K562 (cell line): ENCODE measurements around the gene JADE3. TPM values are rescaled to one million over a fixed set of nuclear protein-coding genes. Genes with fewer than 3 reads are reported as not detected.

Source experiments
- FUS ChIP-seq: fragments of 200-400 bp; formaldehyde crosslinking; optimal IDR thresholded peaks from 2 replicates; pipeline ENCODE3; 2017; ENCODE audit warnings: low read depth, low read length
- HNRNPH1 ChIP-seq: fragments of 200-400 bp; formaldehyde crosslinking; optimal IDR thresholded peaks from 2 replicates; pipeline ENCODE3; 2017; ENCODE audit warnings: low read depth, mild to moderate bottlenecking, low read length, moderate library complexity
- KLF10 ChIP-seq: fragments of 250-450 bp; sonication (Bioruptor Pico); IDR thresholded peaks from 2 replicates; pipeline ENCODE4 v1.6.1; 2021; ENCODE audit warnings: matching md5 sums
- MTA2 ChIP-seq: fragments of 450-650 bp; IDR thresholded peaks from 2 replicates; pipeline ENCODE4 v1.6.1; 2016; ENCODE audit warnings: low read depth
- RNF219 ChIP-seq: fragments of 250-450 bp; sonication (Bioruptor Pico); IDR thresholded peaks from 2 replicates; pipeline ENCODE4 v1.5.0; 2022; ENCODE audit warnings: mild to moderate bottlenecking
- SP1 ChIP-seq: sonication (generic); formaldehyde crosslinking; IDR thresholded peaks from 2 replicates; pipeline ENCODE4 v1.8.1; 2022; ENCODE audit warnings: mild to moderate bottlenecking, missing genetic modification reagents
- TAL1 ChIP-seq: fragments of 450-650 bp; IDR thresholded peaks from 2 replicates; pipeline ENCODE4 v1.6.1; 2016; ENCODE audit warnings: mild to moderate bottlenecking
- polyA plus RNA-seq, 8 experiments: library from polyadenylated mRNA; depleted of rRNA in 4 of 8; stranded (reverse) in 5 of 8; unstranded in 3 of 8; fragments of >200 nt; fragmentation: Nextera tagmentation in 2 of 8; fragmentation: Illumina TruSeq in 1 of 8; extraction: Ambion mirVana in 2 of 8; extraction: Trizol in 1 of 8; gene quantifications; 2 replicates each; pipeline versions ENCODE4 v1.2.1 to v1.2.3, GENCODE V29; 2011 to 2014; ENCODE audit warnings: inconsistent platforms in 1 of 8, missing spikeins in 1 of 8
- total RNA-seq, 7 experiments: library from RNA; depleted of rRNA in 6 of 7; stranded (reverse); fragments of >200 nt in 6 of 7; fragmentation: Illumina TruSeq in 2 of 7; extraction: Trizol in 2 of 7; gene quantifications; 2 replicates each; pipeline versions ENCODE4 v1.2.1 to v1.2.3, GENCODE V29; 2011 to 2021; ENCODE audit warnings: low replicate concordance in 1 of 7
- TF ChIP-seq, protein P1 (sequence below): fragments of 150-350 bp; conservative IDR thresholded peaks from 2 replicates; pipeline ENCODE4 v1.6.1; 2014; ENCODE audit warnings: low read length
- TF ChIP-seq, protein P2 (sequence below): fragments of 250-450 bp; sonication (Bioruptor Pico); IDR thresholded peaks from 2 replicates; pipeline ENCODE4 v1.4.0; 2020; ENCODE audit warnings: mild to moderate bottlenecking, moderate library complexity
- TF ChIP-seq, protein P3 (sequence below): fragments of 450-650 bp; IDR thresholded peaks from 2 replicates; pipeline ENCODE4 v1.6.1; 2017; ENCODE audit warnings: antibody characterized with exemption, mild to moderate bottlenecking

The JADE3 gene
- total and polyA plus RNA-seq, 9 of the 15 experiments (the other 6 are each of a cell fraction or from before 2014, with no cell fraction given), result 2.6 to 10.0 (median 7.0) TPM

GRCh38 chrX:46904626-46905025, 7.6 kb upstream of the JADE3 start (continued):
- TF ChIP-seq, protein P1, sequence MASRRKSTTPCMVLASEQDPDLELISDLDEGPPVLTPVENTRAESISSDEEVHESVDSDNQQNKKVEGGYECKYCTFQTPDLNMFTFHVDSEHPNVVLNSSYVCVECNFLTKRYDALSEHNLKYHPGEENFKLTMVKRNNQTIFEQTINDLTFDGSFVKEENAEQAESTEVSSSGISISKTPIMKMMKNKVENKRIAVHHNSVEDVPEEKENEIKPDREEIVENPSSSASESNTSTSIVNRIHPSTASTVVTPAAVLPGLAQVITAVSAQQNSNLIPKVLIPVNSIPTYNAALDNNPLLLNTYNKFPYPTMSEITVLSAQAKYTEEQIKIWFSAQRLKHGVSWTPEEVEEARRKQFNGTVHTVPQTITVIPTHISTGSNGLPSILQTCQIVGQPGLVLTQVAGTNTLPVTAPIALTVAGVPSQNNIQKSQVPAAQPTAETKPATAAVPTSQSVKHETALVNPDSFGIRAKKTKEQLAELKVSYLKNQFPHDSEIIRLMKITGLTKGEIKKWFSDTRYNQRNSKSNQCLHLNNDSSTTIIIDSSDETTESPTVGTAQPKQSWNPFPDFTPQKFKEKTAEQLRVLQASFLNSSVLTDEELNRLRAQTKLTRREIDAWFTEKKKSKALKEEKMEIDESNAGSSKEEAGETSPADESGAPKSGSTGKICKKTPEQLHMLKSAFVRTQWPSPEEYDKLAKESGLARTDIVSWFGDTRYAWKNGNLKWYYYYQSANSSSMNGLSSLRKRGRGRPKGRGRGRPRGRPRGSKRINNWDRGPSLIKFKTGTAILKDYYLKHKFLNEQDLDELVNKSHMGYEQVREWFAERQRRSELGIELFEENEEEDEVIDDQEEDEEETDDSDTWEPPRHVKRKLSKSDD, result no peak
- TF ChIP-seq SP1, result no peak
- no peak for TF ChIP-seq KLF10
- no peak for TF ChIP-seq TAL1
- TF ChIP-seq, protein P2, sequence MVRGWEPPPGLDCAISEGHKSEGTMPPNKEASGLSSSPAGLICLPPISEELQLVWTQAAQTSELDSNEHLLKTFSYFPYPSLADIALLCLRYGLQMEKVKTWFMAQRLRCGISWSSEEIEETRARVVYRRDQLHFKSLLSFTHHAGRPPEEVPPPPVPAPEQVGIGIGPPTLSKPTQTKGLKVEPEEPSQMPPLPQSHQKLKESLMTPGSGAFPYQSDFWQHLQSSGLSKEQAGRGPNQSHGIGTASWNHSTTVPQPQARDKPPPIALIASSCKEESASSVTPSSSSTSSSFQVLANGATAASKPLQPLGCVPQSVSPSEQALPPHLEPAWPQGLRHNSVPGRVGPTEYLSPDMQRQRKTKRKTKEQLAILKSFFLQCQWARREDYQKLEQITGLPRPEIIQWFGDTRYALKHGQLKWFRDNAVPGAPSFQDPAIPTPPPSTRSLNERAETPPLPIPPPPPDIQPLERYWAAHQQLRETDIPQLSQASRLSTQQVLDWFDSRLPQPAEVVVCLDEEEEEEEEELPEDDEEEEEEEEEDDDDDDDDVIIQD (CRISPR knock-in tag), result no peak
- TF ChIP-seq MTA2, result no peak
- TF ChIP-seq RNF219, result no peak
- no peak for TF ChIP-seq HNRNPH1
- TF ChIP-seq, protein P3, sequence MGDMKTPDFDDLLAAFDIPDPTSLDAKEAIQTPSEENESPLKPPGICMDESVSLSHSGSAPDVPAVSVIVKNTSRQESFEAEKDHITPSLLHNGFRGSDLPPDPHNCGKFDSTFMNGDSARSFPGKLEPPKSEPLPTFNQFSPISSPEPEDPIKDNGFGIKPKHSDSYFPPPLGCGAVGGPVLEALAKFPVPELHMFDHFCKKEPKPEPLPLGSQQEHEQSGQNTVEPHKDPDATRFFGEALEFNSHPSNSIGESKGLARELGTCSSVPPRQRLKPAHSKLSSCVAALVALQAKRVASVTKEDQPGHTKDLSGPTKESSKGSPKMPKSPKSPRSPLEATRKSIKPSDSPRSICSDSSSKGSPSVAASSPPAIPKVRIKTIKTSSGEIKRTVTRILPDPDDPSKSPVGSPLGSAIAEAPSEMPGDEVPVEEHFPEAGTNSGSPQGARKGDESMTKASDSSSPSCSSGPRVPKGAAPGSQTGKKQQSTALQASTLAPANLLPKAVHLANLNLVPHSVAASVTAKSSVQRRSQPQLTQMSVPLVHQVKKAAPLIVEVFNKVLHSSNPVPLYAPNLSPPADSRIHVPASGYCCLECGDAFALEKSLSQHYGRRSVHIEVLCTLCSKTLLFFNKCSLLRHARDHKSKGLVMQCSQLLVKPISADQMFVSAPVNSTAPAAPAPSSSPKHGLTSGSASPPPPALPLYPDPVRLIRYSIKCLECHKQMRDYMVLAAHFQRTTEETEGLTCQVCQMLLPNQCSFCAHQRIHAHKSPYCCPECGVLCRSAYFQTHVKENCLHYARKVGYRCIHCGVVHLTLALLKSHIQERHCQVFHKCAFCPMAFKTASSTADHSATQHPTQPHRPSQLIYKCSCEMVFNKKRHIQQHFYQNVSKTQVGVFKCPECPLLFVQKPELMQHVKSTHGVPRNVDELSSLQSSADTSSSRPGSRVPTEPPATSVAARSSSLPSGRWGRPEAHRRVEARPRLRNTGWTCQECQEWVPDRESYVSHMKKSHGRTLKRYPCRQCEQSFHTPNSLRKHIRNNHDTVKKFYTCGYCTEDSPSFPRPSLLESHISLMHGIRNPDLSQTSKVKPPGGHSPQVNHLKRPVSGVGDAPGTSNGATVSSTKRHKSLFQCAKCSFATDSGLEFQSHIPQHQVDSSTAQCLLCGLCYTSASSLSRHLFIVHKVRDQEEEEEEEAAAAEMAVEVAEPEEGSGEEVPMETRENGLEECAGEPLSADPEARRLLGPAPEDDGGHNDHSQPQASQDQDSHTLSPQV, result no peak
- TF ChIP-seq FUS, result no peak
